DND-41 (cell line): ENCODE results near the gene DRC3.

Experiments
- ATAC-seq: fragments of 200-7000 bp; cut with Tn5 transposase; 3 replicates; pipeline ENCODE4 v1.9.1; 2021; ENCODE audit warnings: low read depth; ENCODE audit not compliant: insufficient read depth
- DNase-seq: peaks from one replicate; pipeline ENCODE4 v3.0.0-alpha.2; 2020
- H2AFZ ChIP-seq: 2 replicates; pipeline ENCODE4 v1.6.0; 2012; ENCODE audit warnings: low read depth, low read length
- H3K27ac ChIP-seq: 2 replicates; pipeline ENCODE4 v1.5.1; 2012; ENCODE audit warnings: low read length, inconsistent platforms
- H3K27me3 ChIP-seq: fragments of 200-600 bp; sonication (generic); 2 replicates; pipeline ENCODE4 v1.6.0; 2012; ENCODE audit warnings: low read length, mild to moderate bottlenecking, inconsistent platforms; ENCODE audit not compliant: insufficient read depth, poor library complexity
- H3K36me3 ChIP-seq: 2 replicates; pipeline ENCODE4 v1.5.1; 2012; ENCODE audit warnings: low read length, inconsistent platforms; ENCODE audit not compliant: insufficient read depth
- H3K4me1 ChIP-seq: 2 replicates; pipeline ENCODE4 v1.5.1; 2012; ENCODE audit warnings: mild to moderate bottlenecking, low read length; ENCODE audit not compliant: insufficient read depth
- H3K4me2 ChIP-seq: 2 replicates; pipeline ENCODE4 v1.6.0; 2012; ENCODE audit warnings: mild to moderate bottlenecking, moderate library complexity, low read length, inconsistent platforms; ENCODE audit not compliant: insufficient read depth
- H3K4me3 ChIP-seq, 2 experiments: fragments of 200-600 bp in 1 of 2; shearing (Covaris generic) in 1 of 2; 2 replicates each; pipeline ENCODE4 v1.5.1; 2012 to 2016; ENCODE audit warnings: inconsistent platforms in 2 of 2, low read length in 2 of 2, mild to moderate bottlenecking in 2 of 2, low read depth in 1 of 2, moderate library complexity in 1 of 2
- H3K79me2 ChIP-seq: 2 replicates; pipeline ENCODE4 v1.6.0; 2012; ENCODE audit warnings: low read length, inconsistent platforms; ENCODE audit not compliant: insufficient read depth
- H3K9ac ChIP-seq: 2 replicates; pipeline ENCODE4 v1.6.0; 2012; ENCODE audit warnings: low read depth, mild to moderate bottlenecking, inconsistent platforms, low read length, moderate library complexity
- H3K9me3 ChIP-seq: 2 replicates; pipeline ENCODE4 v1.5.1; 2012; ENCODE audit warnings: low read length, moderate library complexity, mild to moderate bottlenecking, inconsistent platforms; ENCODE audit not compliant: insufficient read depth, severe bottlenecking
- H4K20me1 ChIP-seq: 2 replicates; pipeline ENCODE4 v1.6.0; 2012; ENCODE audit warnings: low read length; ENCODE audit not compliant: insufficient read depth
- CTCF ChIP-seq: IDR thresholded peaks from 2 replicates; pipeline ENCODE4 v1.5.1; 2012; ENCODE audit warnings: borderline replicate concordance, low read length, moderate library complexity, mild to moderate bottlenecking; ENCODE audit not compliant: poor library complexity, severe bottlenecking; ENCODE audit errors: extremely low read depth
- EZH2 ChIP-seq: IDR thresholded peaks from 3 replicates; pipeline ENCODE4 v1.6.1; 2012; ENCODE audit warnings: borderline replicate concordance, low read depth, mild to moderate bottlenecking, moderate library complexity, low read length, inconsistent platforms; ENCODE audit not compliant: severe bottlenecking

Gene DRC3

GRCh38 chr17:17989618-17990017, 17.0 kb downstream of the DRC3 start:
- Histone ChIP-seq H3K79me2 (no peaks in the 10 kb centered on the region), H3K4me3 (no peak overlapping the region), H3K27me3 (no peaks in the 10 kb centered on the region), H3K4me1 (no peaks in the 10 kb centered on the region), H3K4me2 (no peak overlapping the region), H3K9me3 (no peaks in the 10 kb centered on the region), H3K27ac (no peak overlapping the region), H4K20me1 (no peaks in the 10 kb centered on the region), H3K36me3 (no peaks in the 10 kb centered on the region), H3K9ac (no peak overlapping the region), H2AFZ (no peak overlapping the region)
- TF ChIP-seq CTCF, result no peak
- TF ChIP-seq EZH2, result no peak
- ATAC-seq (no peak), DNase-seq (no peak)

- no peak overlapping the region for H3K4me3 ChIP-seq
- H3K27me3 ChIP-seq, result no peaks in the 10 kb centered on the region
- no peaks in the 10 kb centered on the region for H3K79me2 ChIP-seq
- H3K4me1 ChIP-seq, result no peaks in the 10 kb centered on the region
- H3K36me3 ChIP-seq, result no peaks in the 10 kb centered on the region
- no peak overlapping the region for H3K4me2 ChIP-seq
- DNase-seq (no peak), ATAC-seq (no peak)
- H3K9ac ChIP-seq, result no peak overlapping the region
- H3K27ac ChIP-seq, result no peak overlapping the region
- TF ChIP-seq EZH2 (no peak), CTCF (no peak)
- no peaks in the 10 kb centered on the region for H4K20me1 ChIP-seq
- H2AFZ ChIP-seq, result no peak overlapping the region
- H3K9me3 ChIP-seq, result no peaks in the 10 kb centered on the region
Observed at GRCh38 chr17:17990282-17990681, 17.6 kb downstream of the DRC3 start.

- no peak overlapping the region for H3K27ac ChIP-seq
- H4K20me1 ChIP-seq, result no peaks in the 10 kb centered on the region
- no peak overlapping the region for H2AFZ ChIP-seq
- no peak overlapping the region for H3K4me2 ChIP-seq
- no peak overlapping the region for H3K9ac ChIP-seq
- H3K36me3 ChIP-seq, result no peaks in the 10 kb centered on the region
- no peak for DNase-seq
- H3K4me1 ChIP-seq, result no peaks in the 10 kb centered on the region
- no peak overlapping the region for H3K4me3 ChIP-seq
- H3K9me3 ChIP-seq, result no peaks in the 10 kb centered on the region
- no peaks in the 10 kb centered on the region for H3K27me3 ChIP-seq
- H3K79me2 ChIP-seq, result no peaks in the 10 kb centered on the region
- no peak for TF ChIP-seq EZH2
- no peak for TF ChIP-seq CTCF
- ATAC-seq, result no peak
Observed at GRCh38 chr17:17993366-17993765, 20.7 kb downstream of the DRC3 start.

GRCh38 chr17:17993852-17994251, 21.2 kb downstream of the DRC3 start:
- Histone ChIP-seq H3K36me3 (no peaks in the 10 kb centered on the region), H3K79me2 (no peaks in the 10 kb centered on the region)
- ATAC-seq, result no peak

More at GRCh38 chr17:17993852-17994251, 21.2 kb downstream of the DRC3 start:
- no peak for DNase-seq
- no peak overlapping the region for H3K4me2 ChIP-seq
- no peaks in the 10 kb centered on the region for H3K4me1 ChIP-seq
- no peak overlapping the region for H2AFZ ChIP-seq
- no peaks in the 10 kb centered on the region for H3K9me3 ChIP-seq
- no peak overlapping the region for H3K9ac ChIP-seq
- no peaks in the 10 kb centered on the region for H3K27me3 ChIP-seq
- no peak overlapping the region for H3K4me3 ChIP-seq
- H3K27ac ChIP-seq, result no peak overlapping the region
- TF ChIP-seq EZH2 (no peak), CTCF (no peak)
- H4K20me1 ChIP-seq, result no peaks in the 10 kb centered on the region
